ENCODE results near the gene PCSK7. TPM values are rescaled to one million over a fixed set of nuclear protein-coding genes. Genes with fewer than 3 reads are reported as not detected.

PCSK7 gene
- total RNA-seq, 2 experiments from 2014 or later = 229 to 247 TPM

- no peak for TF ChIP-seq CTCF (IDR thresholded peaks at IDR 0.05)
- Histone ChIP-seq H3K27ac (ENCODE audit: low read depth in 1 of 2, low read length in 2 of 2) (no peak overlapping the region), H3K4me1 (ENCODE audit: insufficient read depth, low read length) (peaks cover 32% of the 10 kb centered on the region), H3K36me3 (ENCODE audit: insufficient read depth, low read length) (peaks cover 23% of the 10 kb centered on the region), H3K9me3 (ENCODE audit: control insufficient read depth in 1 of 2, insufficient read depth in 1 of 2, low read length in 2 of 2) (no peaks in the 10 kb centered on the region), H3K27me3 (ENCODE audit: control insufficient read depth in 1 of 2, insufficient read depth in 2 of 2, low read length in 2 of 2) (no peaks in the 10 kb centered on the region), H3K4me3 (ENCODE audit: low read length) (no peak overlapping the region)
- no peaks in the 10 kb centered on the region for H3K27me3 Mint-ChIP-seq
- H3K4me1 Mint-ChIP-seq (ENCODE audit: low read depth) = peaks cover 36% of the 10 kb centered on the region
- H3K9me3 Mint-ChIP-seq = no peaks in the 10 kb centered on the region
- intact Hi-C loops (cut with DNase I, micrococcal nuclease) = no loop called here
- DNase-seq (peak in 2 of 14 experiments; percentile 13 to 22), ATAC-seq (ENCODE audit: poor library complexity) (no peak)
- H3K36me3 Mint-ChIP-seq (ENCODE audit: low read depth) = peaks cover 34% of the 10 kb centered on the region
- no peak overlapping the region for H3K27ac Mint-ChIP-seq
- no peak overlapping the region for H3K4me3 Mint-ChIP-seq
- ChIA-PET CTCF (no interaction called here), POLR2A (no interaction called here)
Observed at GRCh38 chr11:117182551-117182935, 49.3 kb downstream of the PCSK7 start.

- peaks cover 17% of the 10 kb centered on the region for H3K36me3 ChIP-seq (ENCODE audit: insufficient read depth, low read length)
- peaks cover 36% of the 10 kb centered on the region for H3K4me1 Mint-ChIP-seq (ENCODE audit: low read depth)
- peak in 2 of 14 experiments; percentile 8 to 21 for DNase-seq
- H3K4me3 ChIP-seq (ENCODE audit: low read length) = no peak overlapping the region
- H3K27me3 ChIP-seq (ENCODE audit: control insufficient read depth in 1 of 2, insufficient read depth in 2 of 2, low read length in 2 of 2) = no peaks in the 10 kb centered on the region
- H3K27ac ChIP-seq (ENCODE audit: low read depth in 1 of 2, low read length in 2 of 2) = no peak overlapping the region
- CTCF ChIA-PET = interaction anchor here (1.1 to 2.2 kb wide), 3 partner anchors 10 to 44 kb away, joined by 3 to 11 read pairs (median 5); no protein-coding TSS in a partner anchor
- no peaks in the 10 kb centered on the region for H3K27me3 Mint-ChIP-seq
- POLR2A ChIA-PET = interaction anchor here (4.8 to 4.9 kb wide), 2 partner anchors 38 to 50 kb away, joined by 46 to 60 read pairs; partner anchors contain the start of genes PAFAH1B2, PCSK7 and RNF214
- intact Hi-C loops (cut with DNase I, micrococcal nuclease) = loop anchor here in 1 of 2 experiments (1.0 kb wide), 1 partner anchor 44 kb away; no protein-coding TSS in a partner anchor
- peak; percentile 12 for TF ChIP-seq CTCF (IDR thresholded peaks at IDR 0.05)
- peak overlapping the region; percentile 98 for H3K27ac Mint-ChIP-seq
- no peaks in the 10 kb centered on the region for H3K9me3 Mint-ChIP-seq
- H3K9me3 ChIP-seq (ENCODE audit: control insufficient read depth in 1 of 2, insufficient read depth in 1 of 2, low read length in 2 of 2) = no peaks in the 10 kb centered on the region
- peaks cover 28% of the 10 kb centered on the region for H3K36me3 Mint-ChIP-seq (ENCODE audit: low read depth)
- H3K4me1 ChIP-seq (ENCODE audit: insufficient read depth, low read length) = peaks cover 32% of the 10 kb centered on the region
- no peak overlapping the region for H3K4me3 Mint-ChIP-seq
- no peak for ATAC-seq (ENCODE audit: poor library complexity)
Observed at GRCh38 chr11:117181586-117182550, 50.0 kb downstream of the PCSK7 start.

GRCh38 chr11:117180661-117181585, 51.0 kb downstream of the PCSK7 start:
- intact Hi-C loops (cut with DNase I, micrococcal nuclease) = loop anchor here in 1 of 2 experiments (1.0 kb wide), 1 partner anchor 45 kb away; no protein-coding TSS in a partner anchor
- no peaks in the 10 kb centered on the region for H3K9me3 ChIP-seq (ENCODE audit: control insufficient read depth in 1 of 2, insufficient read depth in 1 of 2, low read length in 2 of 2)
- H3K4me1 ChIP-seq (ENCODE audit: insufficient read depth, low read length) = peaks cover 32% of the 10 kb centered on the region
- no peak overlapping the region for H3K27ac ChIP-seq (ENCODE audit: low read depth in 1 of 2, low read length in 2 of 2)
- peaks cover 13% of the 10 kb centered on the region for H3K36me3 ChIP-seq (ENCODE audit: insufficient read depth, low read length)
- TF ChIP-seq CTCF (IDR thresholded peaks at IDR 0.05) = peak; percentile 54
- peak overlapping the region; percentile 98 for H3K27ac Mint-ChIP-seq
- H3K27me3 ChIP-seq (ENCODE audit: control insufficient read depth in 1 of 2, insufficient read depth in 2 of 2, low read length in 2 of 2) = no peaks in the 10 kb centered on the region
- no peak overlapping the region for H3K4me3 ChIP-seq (ENCODE audit: low read length)
- no peaks in the 10 kb centered on the region for H3K27me3 Mint-ChIP-seq
- H3K4me3 Mint-ChIP-seq = peak overlapping the region; percentile 99
- H3K36me3 Mint-ChIP-seq (ENCODE audit: low read depth) = peaks cover 23% of the 10 kb centered on the region
- POLR2A ChIA-PET = interaction anchor here (1.4 to 4.9 kb wide), 4 partner anchors 14 to 51 kb away, joined by 5 to 60 read pairs (median 32); partner anchors contain the start of genes PAFAH1B2, PCSK7 and RNF214
- CTCF ChIA-PET = interaction anchor here (0.8 to 2.2 kb wide), 5 partner anchors 9 to 45 kb away, joined by 3 to 11 read pairs (median 4); no protein-coding TSS in a partner anchor
- ATAC-seq (ENCODE audit: poor library complexity) (peak; percentile 64), DNase-seq (peak; percentile 29 to 85 (median 54))
- peaks cover 36% of the 10 kb centered on the region for H3K4me1 Mint-ChIP-seq (ENCODE audit: low read depth)
- H3K9me3 Mint-ChIP-seq = no peaks in the 10 kb centered on the region
